Lower leg skin (tissue), 3 donors: Measurements from ENCODE around the gene EGF.

Experiments
- CTCF ChIP-seq, 3 donors: fragments of 450-650 bp; IDR thresholded peaks; one replicate each; pipeline ENCODE4 v1.5.1; 2016; ENCODE audit warnings: antibody characterized with exemption in 3 of 3, mild to moderate bottlenecking in 3 of 3, moderate library complexity in 2 of 3
- POLR2A ChIP-seq, 2 donors: fragments of 450-650 bp; IDR thresholded peaks; one replicate each; pipeline ENCODE4 v1.6.1; 2016 to 2017; ENCODE audit warnings: antibody characterized with exemption in 2 of 2, mild to moderate bottlenecking in 1 of 2, moderate library complexity in 1 of 2

- TF ChIP-seq POLR2A (IDR thresholded peaks at IDR 0.05) = no peak
- TF ChIP-seq CTCF (IDR thresholded peaks at IDR 0.05) = no peak
Measured at GRCh38 chr4:109908731-109909130, 4.0 kb upstream of the EGF start.
